PC-3 (cell line): Measurements from ENCODE around the gene BCR. TPM values are rescaled to one million over a fixed set of nuclear protein-coding genes. Genes with fewer than 3 reads are reported as not detected.
"Not testable (repeated sequence)": the region's sequence is repeated elsewhere in the genome, so short reads cannot be mapped to it uniquely, and the experiment has no call there.

Experiments used
- ATAC-seq: fragments of 200-7000 bp; cut with Tn5 transposase; 2 replicates; pipeline ENCODE4 v1.9.1; 2020; ENCODE audit warnings: mild to moderate bottlenecking, moderate library complexity
- BruUV-seq: library from RNA; stranded (reverse); fragments of 400-500 nt; replicated peaks from 2 replicates; lab custom pipeline; 2021; lab: Mats Ljungman, UMichigan
- CTCF ChIA-PET: fragments of 300-600 bp; sonication (Branson Sonifier 250); formaldehyde crosslinking; loops from one replicate; lab custom pipeline; 2022; ENCODE audit warnings: antibody characterized with exemption; lab: Charles Lee
- POLR2A ChIA-PET: fragments of 300-600 bp; sonication (Branson Sonifier 250); formaldehyde crosslinking; loops from one replicate; lab custom pipeline; 2022; ENCODE audit warnings: antibody characterized with exemption; ENCODE audit not compliant: unreplicated experiment; lab: Charles Lee
- DNase-seq: peaks from one replicate; pipeline ENCODE4 v3.0.0-alpha.2; 2015
- H2AFZ ChIP-seq: fragments of 300-600 bp; sonication (generic); 2 replicates; pipeline ENCODE4 v1.6.0; 2016; ENCODE audit warnings: antibody characterized with exemption, low read length
- H3F3A ChIP-seq: fragments of 300-600 bp; sonication (generic); one replicate; pipeline ENCODE4 v1.6.0; 2017; ENCODE audit warnings: antibody characterized with exemption, low read length, control low read depth, mild to moderate bottlenecking; ENCODE audit not compliant: unreplicated experiment
- H3K27ac ChIP-seq: fragments of 300-600 bp; sonication (generic); 2 replicates; pipeline ENCODE4 v1.5.1; 2016; ENCODE audit warnings: mild to moderate bottlenecking, low read length
- H3K27me3 ChIP-seq: fragments of 300-600 bp; sonication (generic); 2 replicates; pipeline ENCODE4 v1.6.1; 2016; ENCODE audit warnings: low read length, mixed read lengths
- H3K36me3 ChIP-seq: fragments of 300-600 bp; sonication (generic); 2 replicates; pipeline ENCODE4 v1.6.1; 2016; ENCODE audit warnings: low read depth, mixed run types, low read length, mixed read lengths
- H3K4me1 ChIP-seq: fragments of 300-600 bp; sonication (generic); 2 replicates; pipeline ENCODE4 v1.5.1; 2016; ENCODE audit warnings: low read length; ENCODE audit not compliant: insufficient read depth
- H3K4me2 ChIP-seq: fragments of 300-600 bp; sonication (generic); 2 replicates; pipeline ENCODE4 v1.6.0; 2016; ENCODE audit warnings: low read length
- H3K4me3 ChIP-seq: fragments of 300-600 bp; sonication (generic); 2 replicates; pipeline ENCODE4 v1.5.1; 2016; ENCODE audit warnings: mild to moderate bottlenecking, low read length, mixed read lengths
- H3K79me2 ChIP-seq: fragments of 300-600 bp; sonication (generic); 2 replicates; pipeline ENCODE4 v1.6.1; 2017; ENCODE audit warnings: low read length, mixed read lengths
- H3K9ac ChIP-seq: fragments of 300-600 bp; sonication (generic); 2 replicates; pipeline ENCODE4 v1.6.0; 2016; ENCODE audit warnings: mild to moderate bottlenecking, low read length
- H3K9me2 ChIP-seq: fragments of 300-600 bp; sonication (generic); replicated peaks from 2 replicates; pipeline ENCODE4 v1.6.1; 2016; ENCODE audit warnings: mixed run types, low read length, mixed read lengths
- H3K9me3 ChIP-seq: fragments of 300-600 bp; sonication (generic); 2 replicates; pipeline ENCODE4 v1.6.1; 2016; ENCODE audit warnings: low read length, mixed read lengths
- H4K20me1 ChIP-seq: fragments of 300-600 bp; sonication (generic); 2 replicates; pipeline ENCODE4 v1.6.1; 2016; ENCODE audit warnings: low read length, mixed read lengths
- EZH2 ChIP-seq: fragments of 300-600 bp; sonication (generic); IDR thresholded peaks from one replicate; pipeline ENCODE4 v1.6.1; 2017; ENCODE audit warnings: antibody characterized with exemption, mild to moderate bottlenecking, low read length; ENCODE audit not compliant: unreplicated experiment
- EZH2phosphoT487 ChIP-seq: fragments of 300-600 bp; sonication (generic); IDR thresholded peaks from 2 replicates; pipeline ENCODE4 v1.6.1; 2018; ENCODE audit warnings: mild to moderate bottlenecking, antibody characterized with exemption, low read length, borderline replicate concordance
- intact Hi-C: fragments of 100-400 bp; cut with micrococcal nuclease; formaldehyde crosslinking; loops from 2 replicates; pipeline ENCODE4 v1.9.0; 2023
- total RNA-seq: library from RNA; depleted of rRNA; stranded (reverse); fragments of >200 nt; gene quantifications from 2 replicates; pipeline ENCODE4 v1.2.3, GENCODE V29; 2014
- TF ChIP-seq, protein P1 (sequence below): fragments of 300-600 bp; sonication (generic); conservative IDR thresholded peaks from 2 replicates; pipeline ENCODE4 v1.5.1; 2017; ENCODE audit warnings: antibody characterized with exemption, low read depth, mild to moderate bottlenecking, low read length

The BCR gene
- total RNA-seq, 1 experiment from 2014 or later, result 36.8 TPM

- no peaks in the 10 kb centered on the region for H3K36me3 ChIP-seq
- no peak overlapping the region for H2AFZ ChIP-seq
- no peak for TF ChIP-seq EZH2phosphoT487
- TF ChIP-seq, protein P1, sequence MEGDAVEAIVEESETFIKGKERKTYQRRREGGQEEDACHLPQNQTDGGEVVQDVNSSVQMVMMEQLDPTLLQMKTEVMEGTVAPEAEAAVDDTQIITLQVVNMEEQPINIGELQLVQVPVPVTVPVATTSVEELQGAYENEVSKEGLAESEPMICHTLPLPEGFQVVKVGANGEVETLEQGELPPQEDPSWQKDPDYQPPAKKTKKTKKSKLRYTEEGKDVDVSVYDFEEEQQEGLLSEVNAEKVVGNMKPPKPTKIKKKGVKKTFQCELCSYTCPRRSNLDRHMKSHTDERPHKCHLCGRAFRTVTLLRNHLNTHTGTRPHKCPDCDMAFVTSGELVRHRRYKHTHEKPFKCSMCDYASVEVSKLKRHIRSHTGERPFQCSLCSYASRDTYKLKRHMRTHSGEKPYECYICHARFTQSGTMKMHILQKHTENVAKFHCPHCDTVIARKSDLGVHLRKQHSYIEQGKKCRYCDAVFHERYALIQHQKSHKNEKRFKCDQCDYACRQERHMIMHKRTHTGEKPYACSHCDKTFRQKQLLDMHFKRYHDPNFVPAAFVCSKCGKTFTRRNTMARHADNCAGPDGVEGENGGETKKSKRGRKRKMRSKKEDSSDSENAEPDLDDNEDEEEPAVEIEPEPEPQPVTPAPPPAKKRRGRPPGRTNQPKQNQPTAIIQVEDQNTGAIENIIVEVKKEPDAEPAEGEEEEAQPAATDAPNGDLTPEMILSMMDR, result no peak
- no peak for TF ChIP-seq EZH2
- intact Hi-C loops, result no loop called here
- no peaks in the 10 kb centered on the region for H3K9me2 ChIP-seq
- CTCF ChIA-PET, result no interaction called here
- no peak overlapping the region for H3K9ac ChIP-seq
- no peak overlapping the region for H3K4me3 ChIP-seq
- H3K9me3 ChIP-seq, result no peaks in the 10 kb centered on the region
- H4K20me1 ChIP-seq, result no peaks in the 10 kb centered on the region
- no peaks in the 10 kb centered on the region for H3K79me2 ChIP-seq
- H3F3A ChIP-seq, result no peaks in the 10 kb centered on the region
- DNase-seq (no peak), ATAC-seq (no peak)
- H3K4me1 ChIP-seq, result no peaks in the 10 kb centered on the region
- no peaks in the 10 kb centered on the region for H3K27me3 ChIP-seq
- POLR2A ChIA-PET, result no interaction called here
- no peak overlapping the region for H3K4me2 ChIP-seq
- no TSS peak for BruUV-seq
- no peak overlapping the region for H3K27ac ChIP-seq
Measured at GRCh38 chr22:23132376-23133091, 47.8 kb upstream of the BCR start.

GRCh38 chr22:23133922-23134321 lies 46.4 kb upstream of the BCR start:
- CTCF ChIA-PET, result no interaction called here

DNA sequence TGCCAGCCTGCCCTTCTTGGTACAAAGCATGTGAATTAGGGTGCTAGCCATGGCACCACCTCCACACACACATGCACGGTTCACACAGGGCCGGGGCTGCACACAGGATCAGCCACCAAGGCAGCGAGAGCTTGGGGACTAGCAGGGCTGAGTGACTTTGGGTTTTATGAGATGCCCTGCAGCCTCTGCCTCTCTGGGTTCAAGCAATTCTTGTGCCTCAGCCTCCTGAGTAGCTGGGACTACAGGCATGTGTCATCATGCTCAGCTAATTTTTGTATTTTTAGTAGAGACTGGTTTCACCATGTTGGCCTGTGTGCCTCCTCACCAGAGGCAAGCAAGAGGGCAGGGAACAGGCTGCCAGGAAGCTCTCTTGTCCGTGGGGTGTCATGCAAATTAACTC lies 43.3 kb upstream of the BCR start:
- H3K9me2 ChIP-seq, ATAC-seq, CTCF ChIA-PET, H3K4me2 ChIP-seq, H3K4me1 ChIP-seq, POLR2A ChIA-PET, H3K79me2 ChIP-seq, H3K27me3 ChIP-seq, BruUV-seq, intact Hi-C loops, H2AFZ ChIP-seq, DNase-seq, H3K9me3 ChIP-seq, H4K20me1 ChIP-seq, H3K27ac ChIP-seq, H3K4me3 ChIP-seq, H3F3A ChIP-seq, H3K9ac ChIP-seq, H3K36me3 ChIP-seq: not testable (repeated sequence)

More at GRCh38 chr22:23133922-23134321, 46.4 kb upstream of the BCR start:
- POLR2A ChIA-PET, result no interaction called here
- no peak overlapping the region for H3K4me2 ChIP-seq
- H2AFZ ChIP-seq, result no peak overlapping the region
- H3K9me3 ChIP-seq, result no peaks in the 10 kb centered on the region
- H3K4me3 ChIP-seq, result no peak overlapping the region
- H3K36me3 ChIP-seq, result no peaks in the 10 kb centered on the region
- no TSS peak for BruUV-seq
- no peaks in the 10 kb centered on the region for H3F3A ChIP-seq
- no peak for DNase-seq
- H3K27me3 ChIP-seq, result no peaks in the 10 kb centered on the region
- no peak for ATAC-seq
- H3K27ac ChIP-seq, result no peak overlapping the region
- TF ChIP-seq, protein P1, result no peak
- no peak for TF ChIP-seq EZH2
- TF ChIP-seq EZH2phosphoT487, result no peak
- H4K20me1 ChIP-seq, result no peaks in the 10 kb centered on the region
- intact Hi-C loops, result no loop called here
- H3K9me2 ChIP-seq, result no peaks in the 10 kb centered on the region
- H3K79me2 ChIP-seq, result no peaks in the 10 kb centered on the region
- H3K9ac ChIP-seq, result no peak overlapping the region
- no peaks in the 10 kb centered on the region for H3K4me1 ChIP-seq
